BLaER1 treated with 17β-estradiol and CSF1 and Interleukin-3, amounts not matched to agents 10 nM and 100 nM (cell line): ENCODE measurements around the gene CHCHD1.
A peak's percentile ranks its signal among the peaks of the same experiment; 100 is the strongest.

Source experiments
- H3K27ac ChIP-seq, 11 experiments: shearing (Covaris generic); formaldehyde crosslinking; 2 replicates each; pipeline ENCODE4 v1.8.1; 2022
- H3K27me3 ChIP-seq, 11 experiments: shearing (Covaris generic); formaldehyde crosslinking; 2 replicates each; pipeline ENCODE4 v1.8.1; 2022
- H3K36me3 ChIP-seq, 11 experiments: shearing (Covaris generic); formaldehyde crosslinking; 2 replicates each; pipeline ENCODE4 v1.8.1; 2022
- H3K4me1 ChIP-seq, 10 experiments: shearing (Covaris generic); formaldehyde crosslinking; 2 replicates each; pipeline ENCODE4 v1.8.1; 2022
- H3K4me2 ChIP-seq, 11 experiments: shearing (Covaris generic); formaldehyde crosslinking; 2 replicates each; pipeline ENCODE4 v1.8.1; 2022
- H3K4me3 ChIP-seq, 10 experiments: shearing (Covaris generic); formaldehyde crosslinking; 2 replicates each; pipeline ENCODE4 v1.8.1; 2022
- H3K9ac ChIP-seq, 11 experiments: shearing (Covaris generic); formaldehyde crosslinking; 2 replicates each; pipeline ENCODE4 v1.8.1; 2022
- H3K9me3 ChIP-seq, 11 experiments: shearing (Covaris generic); formaldehyde crosslinking; replicated peaks in 1 of 11; 2 replicates each; pipeline ENCODE4 v1.8.1; 2022
- H4K20me1 ChIP-seq, 11 experiments: shearing (Covaris generic); formaldehyde crosslinking; 2 replicates each; pipeline ENCODE4 v1.8.1; 2022
- Cebpa-rat ChIP-seq, 11 experiments: shearing (Covaris generic); IDR thresholded peaks; 2 replicates each; pipeline ENCODE4 v1.8.1; 2022

The CHCHD1 gene

DNA sequence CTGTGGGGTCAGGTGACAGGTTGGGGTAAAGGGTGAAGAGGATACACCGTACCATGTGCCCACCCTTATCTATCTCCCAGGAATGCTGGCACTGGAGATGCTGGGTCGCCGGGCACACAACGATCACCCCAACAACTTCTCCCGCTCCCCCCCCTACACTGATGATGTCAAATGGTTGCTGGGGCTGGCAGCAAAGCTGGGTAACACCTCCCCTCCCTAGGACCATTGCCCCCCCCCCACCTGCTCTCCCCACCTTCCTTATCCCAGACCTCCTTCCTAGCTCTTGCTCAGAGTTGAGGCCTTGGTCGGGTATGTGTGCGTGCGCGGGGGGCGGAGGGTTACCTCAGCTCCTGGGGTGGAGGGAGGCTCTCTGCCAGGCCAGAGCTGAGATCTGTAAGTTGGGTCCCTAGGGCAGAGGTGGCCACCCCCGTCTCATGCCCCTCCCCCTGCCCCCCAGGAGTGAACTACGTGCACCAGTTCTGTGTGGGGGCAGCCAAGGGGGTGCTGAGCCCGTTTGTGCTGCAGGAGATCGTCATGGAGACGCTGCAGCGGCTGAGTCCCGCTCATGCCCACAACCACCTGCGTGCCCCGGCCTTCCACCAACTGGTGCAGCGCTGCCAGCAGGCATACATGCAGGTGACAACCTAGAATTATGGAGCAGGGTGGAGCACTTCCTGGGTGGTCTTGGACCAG, 18.9 kb downstream of the CHCHD1 start:
- no peak overlapping the region for H3K4me2 ChIP-seq
- TF ChIP-seq Cebpa-rat (IDR thresholded peaks at IDR 0.05), result no peak
- peaks cover 6 to 39% (median 13%) of the 10 kb centered on the region in 10 experiments; a peak in 16 of 20 replicates for H3K4me1 ChIP-seq
- H3K9ac ChIP-seq, result no peak overlapping the region
- H3K4me3 ChIP-seq, result no peak overlapping the region
- no peaks in the 10 kb centered on the region for H3K27me3 ChIP-seq
- H3K27ac ChIP-seq, result no peak overlapping the region
- peaks cover 0 to 83% (median 12%) of the 10 kb centered on the region in 11 experiments; a peak in 11 of 22 replicates for H4K20me1 ChIP-seq
- H3K36me3 ChIP-seq, result peaks cover 87 to 100% (median 98%) of the 10 kb centered on the region in 11 experiments
- no peaks in the 10 kb centered on the region for H3K9me3 ChIP-seq

DNA sequence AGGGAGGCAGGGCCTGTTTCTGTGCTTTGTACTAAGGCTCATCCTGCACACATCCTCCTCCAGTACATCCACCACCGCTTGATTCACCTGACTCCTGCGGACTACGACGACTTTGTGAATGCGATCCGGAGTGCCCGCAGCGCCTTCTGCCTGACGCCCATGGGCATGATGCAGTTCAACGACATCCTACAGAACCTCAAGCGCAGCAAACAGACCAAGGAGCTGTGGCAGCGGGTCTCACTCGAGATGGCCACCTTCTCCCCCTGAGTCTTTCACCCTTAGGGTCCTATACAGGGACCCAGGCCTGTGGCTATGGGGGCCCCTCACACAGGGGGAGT, 19.4 kb downstream of the CHCHD1 start:
- H3K27ac ChIP-seq, result no peak overlapping the region
- peaks cover 87 to 100% (median 98%) of the 10 kb centered on the region in 11 experiments for H3K36me3 ChIP-seq
- no peak for TF ChIP-seq Cebpa-rat (IDR thresholded peaks at IDR 0.05)

GRCh38 chr10:73802276-73802991, 20.6 kb downstream of the CHCHD1 start:
- Histone ChIP-seq H3K4me1 (peaks cover 8 to 56% (median 15%) of the 10 kb centered on the region in 10 experiments; a peak in 16 of 20 replicates), H3K4me3 (no peak overlapping the region), H3K27me3 (no peaks in the 10 kb centered on the region), H3K9me3 (no peaks in the 10 kb centered on the region), H3K36me3 (peaks cover 87 to 100% (median 98%) of the 10 kb centered on the region in 11 experiments), H3K9ac (peak overlapping the region in 2 of 11 experiments; percentile 50 to 57; a peak in 1 of 22 replicates), H3K4me2 (peak overlapping the region in 2 of 11 experiments; percentile 64 to 81; a peak in 4 of 22 replicates), H4K20me1 (peaks cover 0 to 85% (median 25%) of the 10 kb centered on the region in 11 experiments; a peak in 16 of 22 replicates), H3K27ac (peak overlapping the region in 3 of 11 experiments; percentile 54 to 71 (median 70); a peak in 3 of 22 replicates)
- no peak for TF ChIP-seq Cebpa-rat (IDR thresholded peaks at IDR 0.05)

More for the DNA sequence above, 19.4 kb downstream of the CHCHD1 start:
- no peaks in the 10 kb centered on the region for H3K9me3 ChIP-seq
- H3K4me1 ChIP-seq, result peaks cover 6 to 44% (median 13%) of the 10 kb centered on the region in 10 experiments; a peak in 16 of 20 replicates
- no peak overlapping the region for H3K9ac ChIP-seq
- no peak overlapping the region for H3K4me2 ChIP-seq
- H4K20me1 ChIP-seq, result peaks cover 0 to 85% (median 13%) of the 10 kb centered on the region in 11 experiments; a peak in 15 of 22 replicates
- H3K4me3 ChIP-seq, result no peak overlapping the region
- no peaks in the 10 kb centered on the region for H3K27me3 ChIP-seq

GRCh38 chr10:73803680-73804286, 21.9 kb downstream of the CHCHD1 start:
- no peak for TF ChIP-seq Cebpa-rat (IDR thresholded peaks at IDR 0.05)
- peaks cover 87 to 100% (median 98%) of the 10 kb centered on the region in 11 experiments for H3K36me3 ChIP-seq
- H3K9me3 ChIP-seq, result no peaks in the 10 kb centered on the region
- H3K27ac ChIP-seq, result peak overlapping the region in 9 of 11 experiments; percentile 2 to 71 (median 28); a peak in 14 of 22 replicates
- H3K4me2 ChIP-seq, result peak overlapping the region in 10 of 11 experiments; percentile 1 to 81 (median 14); a peak in 11 of 22 replicates
- H4K20me1 ChIP-seq, result peaks cover 5 to 83% (median 26%) of the 10 kb centered on the region in 11 experiments; a peak in 14 of 22 replicates
- H3K27me3 ChIP-seq, result no peaks in the 10 kb centered on the region
- peaks cover 8 to 70% (median 15%) of the 10 kb centered on the region in 10 experiments; a peak in 16 of 20 replicates for H3K4me1 ChIP-seq
- no peak overlapping the region for H3K4me3 ChIP-seq
- peak overlapping the region in 7 of 11 experiments; percentile 7 to 57 (median 28); a peak in 8 of 22 replicates for H3K9ac ChIP-seq

GRCh38 chr10:73806176-73806950, 24.5 kb downstream of the CHCHD1 start:
- peaks cover 15 to 88% (median 27%) of the 10 kb centered on the region in 10 experiments for H3K4me1 ChIP-seq
- TF ChIP-seq Cebpa-rat (IDR thresholded peaks at IDR 0.05), result no peak
- no peaks in the 10 kb centered on the region for H3K27me3 ChIP-seq
- H4K20me1 ChIP-seq, result peaks cover 5 to 74% (median 23%) of the 10 kb centered on the region in 11 experiments; a peak in 14 of 22 replicates
- peak overlapping the region in 3 of 11 experiments; percentile 13 to 32 (median 16); a peak in 5 of 22 replicates for H3K9ac ChIP-seq
- no peak overlapping the region for H3K27ac ChIP-seq
- peak overlapping the region in 3 of 11 experiments; percentile 26 to 49 (median 41); a peak in 5 of 22 replicates for H3K4me2 ChIP-seq
- H3K9me3 ChIP-seq, result no peaks in the 10 kb centered on the region
- H3K4me3 ChIP-seq, result no peak overlapping the region
- H3K36me3 ChIP-seq, result peaks cover 66 to 84% (median 78%) of the 10 kb centered on the region in 11 experiments

DNA sequence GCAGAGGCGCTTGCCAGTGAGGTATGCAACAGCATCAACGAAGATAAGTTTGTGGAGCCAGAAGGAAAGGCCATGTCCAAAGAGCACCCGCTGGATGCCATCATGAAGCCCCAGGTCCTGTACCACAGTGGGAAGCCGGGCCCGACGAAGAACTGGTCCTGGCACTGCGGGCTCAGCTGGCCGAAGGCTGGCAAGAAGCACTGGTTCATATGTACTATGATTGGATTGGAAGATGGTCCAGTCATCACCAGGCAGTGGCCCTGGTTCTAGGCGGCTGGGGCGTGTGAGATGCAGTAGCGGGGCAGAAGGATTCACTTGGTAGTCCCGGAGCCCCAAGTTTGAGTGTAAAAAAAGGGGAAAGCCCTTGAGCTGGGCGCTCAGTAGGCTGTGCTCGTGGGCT, 25.6 kb downstream of the CHCHD1 start:
- Histone ChIP-seq H3K9ac (no peak overlapping the region; a peak in 2 of 22 replicates), H3K4me3 (no peak overlapping the region), H3K36me3 (peaks cover 54 to 73% (median 67%) of the 10 kb centered on the region in 11 experiments), H3K9me3 (no peaks in the 10 kb centered on the region), H3K4me2 (peak overlapping the region in 2 of 11 experiments; percentile 41 to 49; a peak in 4 of 22 replicates), H3K27me3 (no peaks in the 10 kb centered on the region), H4K20me1 (peaks cover 5 to 63% (median 17%) of the 10 kb centered on the region in 11 experiments; a peak in 13 of 22 replicates), H3K4me1 (peaks cover 20 to 86% (median 32%) of the 10 kb centered on the region in 10 experiments), H3K27ac (no peak overlapping the region)
- no peak for TF ChIP-seq Cebpa-rat (IDR thresholded peaks at IDR 0.05)

DNA sequence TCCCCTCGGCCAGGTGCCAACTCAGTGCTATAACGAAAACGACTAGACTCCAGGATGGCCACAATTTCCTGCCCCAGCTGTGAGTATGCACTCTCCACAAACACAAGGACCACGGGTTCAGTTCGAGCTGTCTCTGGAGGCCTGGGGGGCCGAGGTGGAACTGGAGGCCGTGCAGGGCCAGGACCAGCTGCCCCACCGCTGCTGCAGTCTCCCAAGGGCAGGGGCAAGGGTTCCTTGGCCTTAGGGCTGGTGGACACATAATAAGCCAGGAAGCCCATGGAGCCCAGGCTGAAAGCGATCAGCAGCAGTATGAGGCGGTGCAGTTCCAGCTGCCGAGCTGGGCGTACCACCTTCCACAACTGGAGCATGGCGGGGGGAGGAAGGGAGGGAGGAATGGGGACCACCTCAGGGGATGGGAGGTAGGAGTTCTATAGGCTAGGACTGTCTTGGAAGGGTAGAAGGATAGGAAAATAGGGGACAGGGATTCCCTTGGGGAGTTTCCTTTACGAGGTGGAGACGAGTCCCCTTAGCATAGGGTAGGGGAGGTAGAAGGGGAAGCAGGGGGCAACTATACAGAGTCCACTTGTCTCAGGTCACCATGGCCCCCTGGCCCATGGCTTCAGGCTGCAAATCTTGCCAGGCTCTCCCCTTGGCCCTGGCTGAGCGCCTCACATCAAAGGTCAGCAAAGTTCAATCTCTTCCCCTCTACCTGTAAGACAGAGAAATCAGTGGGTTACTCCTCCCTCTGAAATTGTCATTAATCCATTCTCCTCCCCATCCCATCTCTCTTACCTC, 26.4 kb downstream of the CHCHD1 start:
- Histone ChIP-seq H3K27me3 (no peaks in the 10 kb centered on the region), H3K9ac (no peak overlapping the region), H3K4me3 (no peak overlapping the region), H3K9me3 (no peaks in the 10 kb centered on the region), H3K4me2 (peak overlapping the region in 2 of 11 experiments; percentile 97; a peak in 3 of 22 replicates), H3K36me3 (peaks cover 47 to 73% (median 61%) of the 10 kb centered on the region in 11 experiments), H3K4me1 (peaks cover 20 to 82% (median 34%) of the 10 kb centered on the region in 10 experiments), H4K20me1 (peaks cover 5 to 55% (median 17%) of the 10 kb centered on the region in 11 experiments; a peak in 13 of 22 replicates), H3K27ac (no peak overlapping the region)
- no peak for TF ChIP-seq Cebpa-rat (IDR thresholded peaks at IDR 0.05)
